Mesendoderm (in vitro differentiated cells): Measurements from ENCODE around the gene OR51B4.
"Not testable (repeated sequence)": the region's sequence is repeated elsewhere in the genome, so short reads cannot be mapped to it uniquely, and the experiment has no call there.

Experiments
- DNase-seq: peaks from one replicate; pipeline ENCODE4 v3.0.0; 2013
- H2AK5ac ChIP-seq: 2 replicates; pipeline ENCODE4 v1.6.1; 2013; ENCODE audit warnings: low read length, inconsistent platforms
- H2BK120ac ChIP-seq: 2 replicates; pipeline ENCODE4 v1.6.1; 2013; ENCODE audit warnings: low read depth, mild to moderate bottlenecking, low read length, moderate library complexity, mixed read lengths
- H2BK15ac ChIP-seq: replicated peaks from 2 replicates; pipeline ENCODE4 v1.6.1; 2013; ENCODE audit warnings: low read depth, mild to moderate bottlenecking, moderate library complexity
- H2BK5ac ChIP-seq: 2 replicates; pipeline ENCODE4 v1.6.1; 2013; ENCODE audit warnings: low read length, inconsistent platforms
- H3K18ac ChIP-seq: 2 replicates; pipeline ENCODE4 v1.6.1; 2013; ENCODE audit warnings: mild to moderate bottlenecking, low read length, mixed read lengths
- H3K23ac ChIP-seq: one replicate; pipeline ENCODE4 v1.6.1; 2013; ENCODE audit warnings: low read length
- H3K27ac ChIP-seq: 2 replicates; pipeline ENCODE4 v1.5.1; 2013; ENCODE audit warnings: low read depth, mild to moderate bottlenecking, inconsistent platforms, low read length, moderate library complexity
- H3K27me3 ChIP-seq: 2 replicates; pipeline ENCODE4 v1.6.1; 2013; ENCODE audit warnings: low read length, control low read depth, mild to moderate bottlenecking, inconsistent platforms; ENCODE audit not compliant: insufficient read depth, poor library complexity
- H3K36me3 ChIP-seq: 2 replicates; pipeline ENCODE4 v1.6.1; 2013; ENCODE audit warnings: low read length, inconsistent platforms; ENCODE audit not compliant: control insufficient read depth, insufficient read depth
- H3K4ac ChIP-seq: one replicate; pipeline ENCODE4 v1.6.1; 2013; ENCODE audit warnings: low read depth, mild to moderate bottlenecking, low read length, moderate library complexity
- H3K4me1 ChIP-seq: 2 replicates; pipeline ENCODE4 v1.6.1; 2013; ENCODE audit warnings: low read depth, low read length, inconsistent platforms; ENCODE audit not compliant: control insufficient read depth
- H3K4me2 ChIP-seq: 2 replicates; pipeline ENCODE4 v1.6.1; 2013; ENCODE audit warnings: low read length
- H3K4me3 ChIP-seq: 2 replicates; pipeline ENCODE4 v1.5.1; 2013; ENCODE audit warnings: mild to moderate bottlenecking, low read length
- H3K56ac ChIP-seq: one replicate; pipeline ENCODE4 v1.6.1; 2013; ENCODE audit warnings: low read length
- H3K79me1 ChIP-seq: 2 replicates; pipeline ENCODE4 v1.6.1; 2013; ENCODE audit warnings: low read length, inconsistent platforms
- H3K79me2 ChIP-seq: 2 replicates; pipeline ENCODE4 v1.6.1; 2013; ENCODE audit warnings: mild to moderate bottlenecking, low read length; ENCODE audit not compliant: control insufficient read depth, insufficient read depth
- H3K9ac ChIP-seq: 2 replicates; pipeline ENCODE4 v1.6.1; 2013; ENCODE audit warnings: low read length, inconsistent platforms
- H4K5ac ChIP-seq: one replicate; pipeline ENCODE4 v1.6.1; 2013; ENCODE audit warnings: low read length
- H4K8ac ChIP-seq: one replicate; pipeline ENCODE4 v1.6.1; 2013; ENCODE audit warnings: low read depth, mild to moderate bottlenecking, control low read depth, low read length, moderate library complexity
- WGBS: extraction: QIAGEN DNeasy Blood & Tissue Kit; methylation state at CpG from one replicate; pipeline ENCODE4 v1.1.7; 2013; ENCODE audit warnings: low lambda C conversion rate, missing lambda C conversion rate; ENCODE audit not compliant: insufficient coverage; ENCODE audit errors: extremely low coverage; 5-methylcytosine and 5-hydroxymethylcytosine counted together

The OR51B4 gene

DNA sequence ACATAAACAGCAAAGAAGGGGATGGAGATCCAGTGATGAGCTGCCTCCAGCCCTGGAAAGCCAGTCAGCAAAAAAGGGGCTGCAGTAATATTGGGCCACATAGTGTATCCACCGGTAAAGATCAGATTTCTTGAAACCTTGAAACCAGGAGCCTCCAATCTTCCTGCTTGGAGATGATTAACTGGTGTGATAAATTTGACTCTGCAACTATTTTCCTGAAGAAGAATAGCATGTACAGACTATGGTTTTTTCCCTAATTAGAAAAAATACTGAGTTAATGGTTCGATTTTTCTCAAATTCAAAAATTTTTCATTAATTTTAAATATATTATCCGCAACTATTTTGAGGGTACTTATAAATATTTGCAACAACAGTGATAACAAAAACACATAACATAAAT lies 22.5 kb upstream of the OR51B4 start, which contains the start of gene OR51B2:
TSS of gene OR51B2 (minus strand) at position 101 of the 400 bp plus-strand sequence. CDS start at position 101, 0 bp downstream.
- Histone ChIP-seq H2AK5ac (no peak within 1 kb of the TSS), H3K4me1 (no peaks in the 10 kb centered on the region), H3K18ac (no peak within 1 kb of the TSS), H3K79me1 (no peaks in the 10 kb centered on the region), H3K4me2 (no peak within 1 kb of the TSS), H4K8ac (no peak within 1 kb of the TSS), H3K4me3 (no peak within 1 kb of the TSS), H3K27ac (no peak within 1 kb of the TSS), H2BK120ac (no peak within 1 kb of the TSS), H3K79me2 (no peaks in the 10 kb centered on the region), H4K5ac (no peak within 1 kb of the TSS), H3K56ac (no peak within 1 kb of the TSS), H2BK5ac (no peak within 1 kb of the TSS), H3K4ac (no peak within 1 kb of the TSS), H3K9ac (no peak within 1 kb of the TSS), H2BK15ac (no peak within 1 kb of the TSS), H3K23ac (no peak within 1 kb of the TSS), H3K27me3 (no peaks in the 10 kb centered on the region), H3K36me3 (no peaks in the 10 kb centered on the region)
- WGBS, result 100% methylated on average over 2 of the region's 3 CpGs
- no peak for DNase-seq

- no peak overlapping the region for H2BK15ac ChIP-seq
- no peak for DNase-seq
- no peak overlapping the region for H3K9ac ChIP-seq
- no peak overlapping the region for H3K4me2 ChIP-seq
- H3K23ac ChIP-seq, result no peak overlapping the region
- H3K18ac ChIP-seq, result no peak overlapping the region
- no peak overlapping the region for H3K27ac ChIP-seq
- H3K4me1 ChIP-seq, result no peaks in the 10 kb centered on the region
- no peaks in the 10 kb centered on the region for H3K36me3 ChIP-seq
- no peak overlapping the region for H3K4me3 ChIP-seq
- no peaks in the 10 kb centered on the region for H3K79me1 ChIP-seq
- H2BK120ac ChIP-seq, result no peak overlapping the region
- no peak overlapping the region for H3K56ac ChIP-seq
- no peaks in the 10 kb centered on the region for H3K27me3 ChIP-seq
- no peak overlapping the region for H4K5ac ChIP-seq
- H3K4ac ChIP-seq, result no peak overlapping the region
- H2AK5ac ChIP-seq, result no peak overlapping the region
- no peaks in the 10 kb centered on the region for H3K79me2 ChIP-seq
- no peak overlapping the region for H4K8ac ChIP-seq
- WGBS, result no CpG with 5 or more reads among the region's 5 CpGs
- no peak overlapping the region for H2BK5ac ChIP-seq
Observed at GRCh38 chr11:5317292-5317691, 15.5 kb upstream of the OR51B4 start.

DNA sequence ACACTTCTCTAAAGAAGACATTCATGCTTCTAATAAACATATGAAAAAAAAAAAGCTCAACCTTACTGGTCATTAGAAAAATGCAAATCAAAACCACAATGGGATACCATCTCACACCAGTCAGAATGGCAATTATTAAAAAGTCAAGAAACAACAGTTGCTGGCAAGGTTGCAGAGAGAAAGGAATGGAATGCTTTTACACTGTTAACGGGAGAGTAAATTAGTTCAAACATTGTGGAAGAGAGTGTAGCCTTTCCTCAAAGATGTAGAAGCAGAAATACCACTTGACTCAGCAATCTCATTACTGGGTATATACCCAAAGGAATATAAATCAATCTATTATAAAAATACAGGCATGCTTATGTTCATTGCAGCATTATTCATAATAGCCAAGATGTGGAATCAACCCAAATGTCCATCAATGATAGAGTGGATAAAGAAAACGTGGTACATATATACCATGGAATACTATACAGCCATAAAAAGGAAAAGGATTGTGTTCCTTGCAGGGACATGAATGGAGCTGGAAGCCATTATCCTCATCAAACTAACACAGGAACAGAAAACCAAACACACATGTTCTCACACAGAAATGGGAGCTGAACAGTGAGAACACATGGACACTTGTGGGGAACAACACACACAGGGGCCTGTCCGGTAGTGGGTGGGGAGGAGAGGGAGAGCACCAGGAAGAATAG lies 11.7 kb upstream of the OR51B4 start:
- not testable (repeated sequence) for H3K4ac ChIP-seq, H3K9ac ChIP-seq, H2AK5ac ChIP-seq, H4K8ac ChIP-seq, H3K36me3 ChIP-seq, H4K5ac ChIP-seq, H2BK5ac ChIP-seq, H3K18ac ChIP-seq, H3K79me2 ChIP-seq, H2BK15ac ChIP-seq, H3K56ac ChIP-seq, H2BK120ac ChIP-seq, H3K4me1 ChIP-seq, H3K4me3 ChIP-seq, H3K79me1 ChIP-seq, DNase-seq, H3K4me2 ChIP-seq, H3K27ac ChIP-seq, H3K23ac ChIP-seq, H3K27me3 ChIP-seq
- WGBS, result no CpG with 5 or more reads among the region's 3 CpGs

GRCh38 chr11:5310423-5310822 lies 8.7 kb upstream of the OR51B4 start:
- Histone ChIP-seq H3K18ac (no peak overlapping the region), H3K4me1 (no peaks in the 10 kb centered on the region)
- WGBS, result no CpG with 5 or more reads among the region's 1 CpG

DNA sequence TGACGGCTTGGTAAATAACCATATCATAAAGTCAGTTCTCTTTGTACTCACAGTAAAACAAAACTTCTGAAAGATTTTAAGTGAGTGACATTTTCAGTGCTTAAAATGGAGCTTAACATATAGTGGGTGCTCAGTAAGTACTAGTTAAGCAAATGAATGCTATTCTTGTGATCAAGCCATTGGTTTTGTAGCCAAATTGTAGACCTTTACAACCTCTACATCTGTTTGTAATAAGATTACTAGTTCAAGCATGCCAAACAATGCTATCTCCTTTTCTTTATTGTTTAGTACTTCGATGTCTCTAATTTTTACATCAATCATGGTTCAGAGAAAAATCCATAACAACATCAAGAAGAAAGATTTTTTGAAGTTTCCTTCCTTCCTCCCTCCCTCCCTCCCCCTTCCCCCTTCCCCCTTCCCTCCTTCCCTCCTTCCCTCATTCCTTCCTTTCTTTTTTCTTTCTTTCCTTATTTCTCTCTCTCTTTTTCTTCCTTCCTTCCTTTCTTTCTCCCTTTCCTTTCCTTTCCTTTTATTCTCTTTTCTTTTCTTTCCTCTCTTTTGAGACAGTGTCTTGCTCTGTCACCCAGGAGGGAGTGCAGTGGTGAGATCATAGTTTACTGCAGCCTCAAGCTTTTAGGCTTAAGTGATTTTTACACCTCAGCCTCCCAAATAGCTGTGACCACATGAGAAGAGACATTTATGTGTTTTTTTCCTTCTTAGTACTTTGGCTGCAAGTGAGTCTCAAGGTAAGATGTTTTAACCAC lies 5.7 kb upstream of the OR51B4 start:
- Histone ChIP-seq H3K4me3 (no peak overlapping the region), H3K27me3 (no peaks in the 10 kb centered on the region), H4K5ac (no peak overlapping the region), H3K9ac (no peak overlapping the region), H3K4me2 (no peak overlapping the region), H2BK120ac (no peak overlapping the region), H2BK15ac (no peak overlapping the region), H4K8ac (no peak overlapping the region), H3K18ac (no peak overlapping the region), H3K27ac (no peak overlapping the region), H3K23ac (no peak overlapping the region), H3K4ac (no peak overlapping the region), H3K79me2 (no peaks in the 10 kb centered on the region), H3K56ac (no peak overlapping the region), H3K79me1 (no peaks in the 10 kb centered on the region), H2BK5ac (no peak overlapping the region), H3K4me1 (no peaks in the 10 kb centered on the region), H3K36me3 (no peaks in the 10 kb centered on the region), H2AK5ac (no peak overlapping the region)
- DNase-seq, result peak; percentile 7
- no CpG with 5 or more reads among the region's 2 CpGs for WGBS

More at GRCh38 chr11:5310423-5310822, 8.7 kb upstream of the OR51B4 start:
- Histone ChIP-seq H3K27ac (no peak overlapping the region), H3K4me3 (no peak overlapping the region), H2BK120ac (no peak overlapping the region), H3K9ac (no peak overlapping the region), H2AK5ac (no peak overlapping the region), H3K4me2 (no peak overlapping the region), H3K79me1 (no peaks in the 10 kb centered on the region), H3K56ac (no peak overlapping the region), H2BK5ac (no peak overlapping the region), H2BK15ac (no peak overlapping the region), H3K23ac (no peak overlapping the region), H4K8ac (no peak overlapping the region), H4K5ac (no peak overlapping the region), H3K4ac (no peak overlapping the region), H3K36me3 (no peaks in the 10 kb centered on the region), H3K27me3 (no peaks in the 10 kb centered on the region), H3K79me2 (no peaks in the 10 kb centered on the region)
- no peak for DNase-seq
